ENCODE data around the gene FOXF2. TPM values are rescaled to one million over a fixed set of nuclear protein-coding genes. Genes with fewer than 3 reads are reported as not detected.

The FOXF2 gene
- total RNA-seq, 1 donor from 2014 or later, result not detected

GRCh38 chr6:1404713-1405098 is 15.3 kb downstream of the FOXF2 start:
- Mint-ChIP-seq H3K27me3 (ENCODE audit: low read depth) (peaks cover 13% of the 10 kb centered on the region), H3K9me3 (no peaks in the 10 kb centered on the region), H3K36me3 (ENCODE audit: low read depth) (no peaks in the 10 kb centered on the region), H3K4me1 (peaks cover 24% of the 10 kb centered on the region), H3K4me3 (no peak overlapping the region), H3K27ac (ENCODE audit: unreplicated experiment) (no peak overlapping the region)
- no peak for TF ChIP-seq CTCF (conservative IDR thresholded peaks at IDR 0.05)
- DNase-seq (ENCODE audit: low read depth, low spot score), result no peak

- no peak overlapping the region for H3K27ac Mint-ChIP-seq (ENCODE audit: unreplicated experiment)
- no peak for DNase-seq (ENCODE audit: low read depth, low spot score)
- H3K4me3 Mint-ChIP-seq, result no peak overlapping the region
- H3K9me3 Mint-ChIP-seq, result no peaks in the 10 kb centered on the region
- H3K27me3 Mint-ChIP-seq (ENCODE audit: low read depth), result peaks cover 8% of the 10 kb centered on the region
- H3K4me1 Mint-ChIP-seq, result peaks cover 29% of the 10 kb centered on the region
- H3K36me3 Mint-ChIP-seq (ENCODE audit: low read depth), result no peaks in the 10 kb centered on the region
- no peak for TF ChIP-seq CTCF (conservative IDR thresholded peaks at IDR 0.05)
These were observed 15.8 kb downstream of the FOXF2 start for GRCh38 chr6:1405221-1405620.

GRCh38 chr6:1406306-1407072 is 17.1 kb downstream of the FOXF2 start:
- no peak overlapping the region for H3K4me3 Mint-ChIP-seq
- no peak for TF ChIP-seq CTCF (conservative IDR thresholded peaks at IDR 0.05)
- H3K27me3 Mint-ChIP-seq (ENCODE audit: low read depth), result peaks cover 7% of the 10 kb centered on the region
- H3K9me3 Mint-ChIP-seq, result no peaks in the 10 kb centered on the region
- no peaks in the 10 kb centered on the region for H3K36me3 Mint-ChIP-seq (ENCODE audit: low read depth)
- DNase-seq (ENCODE audit: low read depth, low spot score), result no peak
- no peak overlapping the region for H3K27ac Mint-ChIP-seq (ENCODE audit: unreplicated experiment)
- peaks cover 31% of the 10 kb centered on the region for H3K4me1 Mint-ChIP-seq

GRCh38 chr6:1407499-1407990 is 18.2 kb downstream of the FOXF2 start:
- H3K36me3 Mint-ChIP-seq (ENCODE audit: low read depth), result no peaks in the 10 kb centered on the region
- no peak for DNase-seq (ENCODE audit: low read depth, low spot score)
- H3K4me3 Mint-ChIP-seq, result no peak overlapping the region
- no peaks in the 10 kb centered on the region for H3K9me3 Mint-ChIP-seq
- H3K4me1 Mint-ChIP-seq, result peaks cover 31% of the 10 kb centered on the region
- H3K27ac Mint-ChIP-seq (ENCODE audit: unreplicated experiment), result no peak overlapping the region
- no peak for TF ChIP-seq CTCF (conservative IDR thresholded peaks at IDR 0.05)
- H3K27me3 Mint-ChIP-seq (ENCODE audit: low read depth), result peaks cover 9% of the 10 kb centered on the region

GRCh38 chr6:1409774-1410465 is 20.5 kb downstream of the FOXF2 start:
- Mint-ChIP-seq H3K27ac (ENCODE audit: unreplicated experiment) (no peak overlapping the region), H3K36me3 (ENCODE audit: low read depth) (no peaks in the 10 kb centered on the region), H3K4me3 (peak overlapping the region; percentile 7), H3K9me3 (no peaks in the 10 kb centered on the region), H3K27me3 (ENCODE audit: low read depth) (peaks cover 17% of the 10 kb centered on the region), H3K4me1 (peaks cover 31% of the 10 kb centered on the region)
- TF ChIP-seq CTCF (conservative IDR thresholded peaks at IDR 0.05), result no peak
- no peak for DNase-seq (ENCODE audit: low read depth, low spot score)

Measured in neural crest cell (in vitro differentiated cells).